GM23338 (cell line): ENCODE measurements around the gene ROR1. TPM values are rescaled to one million over a fixed set of nuclear protein-coding genes. Genes with fewer than 3 reads are reported as not detected.

Source experiments
- ATAC-seq: fragments of 200-7000 bp; cut with Tn5 transposase; 3 replicates; pipeline ENCODE4 v1.9.1; 2020
- DNase-seq: peaks from one replicate; pipeline ENCODE4 v3.0.0-alpha.2; 2015; ENCODE audit warnings: low spot score
- H2AFZ ChIP-seq: fragments of 200-600 bp; sonication (generic); 2 replicates; pipeline ENCODE4 v1.8.0; 2016; ENCODE audit warnings: antibody characterized with exemption, mild to moderate bottlenecking, moderate library complexity
- H3F3A ChIP-seq: fragments of 200-600 bp; sonication (generic); replicated peaks from 2 replicates; pipeline ENCODE4 v1.8.0; 2017; ENCODE audit warnings: antibody characterized with exemption, mixed run types, low read depth
- H3K27ac ChIP-seq: fragments of 200-600 bp; sonication (generic); 2 replicates; pipeline ENCODE4 v1.6.1; 2016; ENCODE audit warnings: low read depth
- H3K27me3 ChIP-seq: fragments of 200-600 bp; sonication (generic); 2 replicates; pipeline ENCODE4 v1.8.0; 2016; ENCODE audit warnings: mild to moderate bottlenecking, mixed run types, moderate library complexity; ENCODE audit not compliant: insufficient read depth
- H3K36me3 ChIP-seq: fragments of 200-600 bp; sonication (generic); 2 replicates; pipeline ENCODE4 v1.8.0; 2016; ENCODE audit warnings: mild to moderate bottlenecking; ENCODE audit not compliant: insufficient read depth
- H3K4me1 ChIP-seq: fragments of 200-600 bp; sonication (generic); 2 replicates; pipeline ENCODE4 v1.8.0; 2016; ENCODE audit warnings: mild to moderate bottlenecking, moderate library complexity; ENCODE audit not compliant: insufficient read depth
- H3K4me2 ChIP-seq: fragments of 200-600 bp; sonication (generic); 2 replicates; pipeline ENCODE4 v1.7.1; 2017; ENCODE audit warnings: mixed run types
- H3K4me3 ChIP-seq: fragments of 200-600 bp; sonication (generic); 2 replicates; pipeline ENCODE4 v1.6.1; 2016; ENCODE audit warnings: mixed run types
- H3K79me2 ChIP-seq: fragments of 200-600 bp; sonication (generic); replicated peaks from 2 replicates; pipeline ENCODE4 v1.8.0; 2017; ENCODE audit warnings: mild to moderate bottlenecking; ENCODE audit not compliant: insufficient read depth
- H3K9me2 ChIP-seq: fragments of 200-600 bp; sonication (generic); 2 replicates; pipeline ENCODE4 v1.8.0; 2017; ENCODE audit not compliant: insufficient read depth
- H4K20me1 ChIP-seq: fragments of 200-600 bp; sonication (generic); replicated peaks from 2 replicates; pipeline ENCODE4 v1.8.0; 2017; ENCODE audit warnings: mild to moderate bottlenecking; ENCODE audit not compliant: insufficient read depth
- H3K27ac Mint-ChIP-seq: 2 replicates; pipeline ENCODE4 v1.8.0; 2020; ENCODE audit warnings: inconsistent platforms, mild to moderate bottlenecking, moderate library complexity, mixed read lengths
- H3K27me3 Mint-ChIP-seq: 3 replicates; pipeline ENCODE4 v1.8.0; 2022; ENCODE audit warnings: low read depth, mild to moderate bottlenecking, moderate library complexity, mixed read lengths, inconsistent platforms; ENCODE audit not compliant: insufficient read depth, poor library complexity
- H3K36me3 Mint-ChIP-seq: 3 replicates; pipeline ENCODE4 v1.8.0; 2021; ENCODE audit warnings: low read depth, mild to moderate bottlenecking, inconsistent platforms, moderate library complexity, mixed read lengths
- H3K4me1 Mint-ChIP-seq: 3 replicates; pipeline ENCODE4 v1.8.0; 2020; ENCODE audit warnings: mild to moderate bottlenecking, inconsistent platforms, mixed read lengths
- H3K4me3 Mint-ChIP-seq: 3 replicates; pipeline ENCODE4 v1.8.0; 2021; ENCODE audit warnings: moderate library complexity, mild to moderate bottlenecking, inconsistent platforms, mixed read lengths
- H3K9me3 Mint-ChIP-seq: 3 replicates; pipeline ENCODE4 v1.8.0; 2020; ENCODE audit warnings: moderate library complexity, mild to moderate bottlenecking, inconsistent platforms, mixed read lengths
- CREB1 ChIP-seq: fragments of 250-450 bp; sonication (Bioruptor Pico); IDR thresholded peaks from 2 replicates; pipeline ENCODE4 v1.5.0; 2020; ENCODE audit warnings: low read depth, mild to moderate bottlenecking, moderate library complexity
- EZH2phosphoT487 ChIP-seq: fragments of 200-600 bp; sonication (generic); IDR thresholded peaks from one replicate; pipeline ENCODE4 v1.8.1; 2018; ENCODE audit warnings: antibody characterized with exemption; ENCODE audit not compliant: unreplicated experiment
- JUNB ChIP-seq: IDR thresholded peaks from one replicate; pipeline ENCODE4 v1.6.1; 2016; ENCODE audit warnings: antibody characterized with exemption; ENCODE audit not compliant: unreplicated experiment
- ZNF114 ChIP-seq: fragments of 250-450 bp; sonication (Bioruptor Pico); IDR thresholded peaks from 2 replicates; pipeline ENCODE4 v1.5.0; 2020; ENCODE audit warnings: mild to moderate bottlenecking, moderate library complexity
- ZNF331 ChIP-seq: fragments of 250-450 bp; sonication (Bioruptor Pico); IDR thresholded peaks from 2 replicates; pipeline ENCODE4 v1.5.0; 2020; ENCODE audit warnings: low read depth, mild to moderate bottlenecking, moderate library complexity
- polyA plus RNA-seq: library from polyadenylated mRNA; unstranded; fragments of >200 nt; fragmentation: Nextera tagmentation; extraction: Ambion mirVana; gene quantifications from 2 replicates; pipeline ENCODE4 v1.2.1, GENCODE V29; 2016
- total RNA-seq: library from RNA; depleted of rRNA; stranded (reverse); fragments of >200 nt; shearing (Covaris generic); gene quantifications from 2 replicates; pipeline ENCODE4 v1.2.3, GENCODE V29; 2014
- TF ChIP-seq, protein P1 (sequence below): IDR thresholded peaks from 2 replicates; pipeline ENCODE4 v1.6.1; 2016; ENCODE audit warnings: antibody characterized with exemption
- TF ChIP-seq, protein P2 (sequence below), 2 experiments: fragments of 200-600 bp in 1 of 2; sonication (generic) in 1 of 2; conservative IDR thresholded peaks; 2 replicates each; pipeline versions ENCODE4 v1.5.1 to v1.6.1; 2016 to 2017; ENCODE audit warnings: antibody characterized with exemption in 2 of 2, low read depth in 2 of 2, mild to moderate bottlenecking in 2 of 2, moderate library complexity in 1 of 2

ROR1 gene
- total and polyA plus RNA-seq, 2 experiments from 2014 or later = 59.7 to 96.0 TPM

DNA sequence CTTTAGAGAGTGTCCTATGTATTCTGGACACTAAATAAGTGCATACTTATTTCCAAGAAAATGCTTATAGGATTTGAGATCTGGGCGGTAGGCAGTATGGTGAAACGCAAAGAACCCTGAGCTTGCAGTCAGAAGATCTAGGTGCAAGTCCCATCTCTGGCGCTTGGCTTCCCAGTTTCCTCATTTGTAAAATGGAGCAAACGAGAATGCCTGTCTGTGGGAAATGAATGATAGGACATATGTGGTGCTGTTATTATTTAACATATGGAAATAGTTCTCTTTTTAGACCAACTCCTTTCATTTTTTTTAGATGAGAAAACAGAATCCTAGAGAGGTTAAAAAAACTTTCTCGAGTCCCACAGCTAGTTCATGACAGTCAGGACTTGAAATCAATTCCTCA lies 25.2 kb upstream of the ROR1 start (continued):
- TF ChIP-seq, protein P1, sequence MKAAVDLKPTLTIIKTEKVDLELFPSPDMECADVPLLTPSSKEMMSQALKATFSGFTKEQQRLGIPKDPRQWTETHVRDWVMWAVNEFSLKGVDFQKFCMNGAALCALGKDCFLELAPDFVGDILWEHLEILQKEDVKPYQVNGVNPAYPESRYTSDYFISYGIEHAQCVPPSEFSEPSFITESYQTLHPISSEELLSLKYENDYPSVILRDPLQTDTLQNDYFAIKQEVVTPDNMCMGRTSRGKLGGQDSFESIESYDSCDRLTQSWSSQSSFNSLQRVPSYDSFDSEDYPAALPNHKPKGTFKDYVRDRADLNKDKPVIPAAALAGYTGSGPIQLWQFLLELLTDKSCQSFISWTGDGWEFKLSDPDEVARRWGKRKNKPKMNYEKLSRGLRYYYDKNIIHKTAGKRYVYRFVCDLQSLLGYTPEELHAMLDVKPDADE = no peak
- no peak for TF ChIP-seq CREB1
- TF ChIP-seq ZNF331 (CRISPR knock-in tag) = no peak

DNA sequence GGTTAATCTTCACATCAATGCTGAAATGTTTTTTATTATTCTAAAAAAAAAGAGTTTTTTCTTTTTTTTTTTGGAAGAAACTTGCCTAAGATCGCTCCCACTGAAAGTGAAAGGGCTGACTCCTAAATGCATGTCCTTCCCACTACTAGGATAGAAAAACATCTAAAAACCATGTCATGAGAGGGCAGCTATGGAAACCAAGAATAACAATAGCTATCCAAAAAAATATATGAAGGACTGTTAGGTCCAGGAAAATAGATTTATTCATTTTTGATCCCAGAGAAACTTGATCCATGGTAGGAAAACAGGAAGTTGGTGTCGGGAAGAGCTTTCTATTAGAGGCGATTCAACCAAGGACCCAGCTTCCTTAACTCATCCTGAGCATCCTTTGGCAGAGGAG lies 23.1 kb upstream of the ROR1 start:
- TF ChIP-seq JUNB (no peak), ZNF331 (CRISPR knock-in tag) (no peak)
- DNase-seq = no peak
- H3K36me3 Mint-ChIP-seq = no peaks in the 10 kb centered on the region
- Histone ChIP-seq H3K27me3 (no peaks in the 10 kb centered on the region), H3K4me1 (peaks cover 17% of the 10 kb centered on the region), H3K27ac (no peak overlapping the region), H3K36me3 (no peaks in the 10 kb centered on the region), H4K20me1 (no peaks in the 10 kb centered on the region), H2AFZ (no peak overlapping the region), H3K79me2 (no peaks in the 10 kb centered on the region), H3F3A (no peaks in the 10 kb centered on the region), H3K9me2 (no peaks in the 10 kb centered on the region), H3K4me2 (no peak overlapping the region), H3K4me3 (no peak overlapping the region)
- no peak overlapping the region for H3K27ac Mint-ChIP-seq
- no peak overlapping the region for H3K4me3 Mint-ChIP-seq
- peaks cover 14% of the 10 kb centered on the region for H3K27me3 Mint-ChIP-seq
- peaks cover 14% of the 10 kb centered on the region for H3K4me1 Mint-ChIP-seq
- H3K9me3 Mint-ChIP-seq = no peaks in the 10 kb centered on the region
- no peak for ATAC-seq

DNA sequence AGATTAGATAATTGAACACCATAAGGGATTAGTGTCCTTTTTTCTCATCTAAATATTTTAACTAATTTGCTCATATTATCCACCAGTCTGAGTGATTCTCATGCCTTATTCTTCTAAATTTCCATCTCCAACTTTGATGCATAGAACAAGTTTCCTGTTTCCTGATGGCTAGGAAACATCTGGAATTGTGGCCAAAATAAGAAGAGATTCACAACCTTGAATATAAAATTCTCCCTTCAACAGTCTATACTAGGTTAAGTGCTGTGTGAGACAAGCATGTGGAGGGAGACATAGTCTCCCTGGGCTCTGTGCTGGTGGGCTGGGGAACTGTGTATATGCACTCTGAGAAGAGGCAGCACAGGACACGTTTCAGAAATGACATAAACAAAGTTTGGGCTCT lies 21.6 kb upstream of the ROR1 start:
- ATAC-seq (no peak), DNase-seq (no peak)
- Histone ChIP-seq H4K20me1 (no peaks in the 10 kb centered on the region), H3K4me3 (no peak overlapping the region), H3K27ac (no peak overlapping the region), H3K36me3 (no peaks in the 10 kb centered on the region), H3K9me2 (no peaks in the 10 kb centered on the region), H2AFZ (no peak overlapping the region), H3K27me3 (no peaks in the 10 kb centered on the region), H3K4me2 (no peak overlapping the region), H3K79me2 (no peaks in the 10 kb centered on the region), H3K4me1 (0 out of 2 replicates have a peak, but pooled peaks cover 3% of the 10 kb centered on the region), H3F3A (no peaks in the 10 kb centered on the region)
- TF ChIP-seq EZH2phosphoT487 = no peak
- TF ChIP-seq ZNF114 (CRISPR knock-in tag) = no peak
- TF ChIP-seq, protein P2, sequence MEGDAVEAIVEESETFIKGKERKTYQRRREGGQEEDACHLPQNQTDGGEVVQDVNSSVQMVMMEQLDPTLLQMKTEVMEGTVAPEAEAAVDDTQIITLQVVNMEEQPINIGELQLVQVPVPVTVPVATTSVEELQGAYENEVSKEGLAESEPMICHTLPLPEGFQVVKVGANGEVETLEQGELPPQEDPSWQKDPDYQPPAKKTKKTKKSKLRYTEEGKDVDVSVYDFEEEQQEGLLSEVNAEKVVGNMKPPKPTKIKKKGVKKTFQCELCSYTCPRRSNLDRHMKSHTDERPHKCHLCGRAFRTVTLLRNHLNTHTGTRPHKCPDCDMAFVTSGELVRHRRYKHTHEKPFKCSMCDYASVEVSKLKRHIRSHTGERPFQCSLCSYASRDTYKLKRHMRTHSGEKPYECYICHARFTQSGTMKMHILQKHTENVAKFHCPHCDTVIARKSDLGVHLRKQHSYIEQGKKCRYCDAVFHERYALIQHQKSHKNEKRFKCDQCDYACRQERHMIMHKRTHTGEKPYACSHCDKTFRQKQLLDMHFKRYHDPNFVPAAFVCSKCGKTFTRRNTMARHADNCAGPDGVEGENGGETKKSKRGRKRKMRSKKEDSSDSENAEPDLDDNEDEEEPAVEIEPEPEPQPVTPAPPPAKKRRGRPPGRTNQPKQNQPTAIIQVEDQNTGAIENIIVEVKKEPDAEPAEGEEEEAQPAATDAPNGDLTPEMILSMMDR (conservative IDR thresholded peaks at IDR 0.05; ENCODE audit: low read depth in 2 of 2) = no peak
- no peaks in the 10 kb centered on the region for H3K36me3 Mint-ChIP-seq
- peaks cover 6% of the 10 kb centered on the region for H3K27me3 Mint-ChIP-seq
- H3K4me1 Mint-ChIP-seq = peaks cover 9% of the 10 kb centered on the region
- no peak overlapping the region for H3K27ac Mint-ChIP-seq
- H3K9me3 Mint-ChIP-seq = no peaks in the 10 kb centered on the region
- H3K4me3 Mint-ChIP-seq = no peak overlapping the region
